Measurements from ENCODE around the gene TULP4.

The TULP4 gene

GRCh38 chr6:158438226-158438625 is 126.0 kb downstream of the TULP4 start:
- no peak overlapping the region for H3K27ac ChIP-seq
- TF ChIP-seq CTCF (IDR thresholded peaks at IDR 0.05): no peak

DNA sequence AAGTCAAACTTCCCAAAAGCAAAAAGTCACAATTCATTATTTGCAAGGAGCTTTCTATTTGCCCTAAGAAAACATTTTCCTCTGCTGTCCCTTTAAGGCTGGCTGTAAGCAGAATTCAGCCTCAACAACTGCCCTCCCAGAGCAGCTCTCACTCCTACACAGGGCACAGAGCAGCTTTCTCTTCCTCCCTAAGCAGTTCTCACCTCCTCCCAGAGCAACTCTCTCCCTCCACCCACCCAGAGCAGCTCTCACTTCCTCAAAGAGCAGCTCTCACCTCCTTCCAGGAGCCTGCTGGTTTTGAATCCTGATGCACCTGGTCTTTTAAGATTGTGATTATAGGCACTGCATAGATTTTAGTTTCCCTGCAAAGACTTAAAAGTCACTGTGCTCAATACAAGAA is 127.0 kb downstream of the TULP4 start:
- no peak for TF ChIP-seq CTCF (IDR thresholded peaks at IDR 0.05)
- TF ChIP-seq ZFX (IDR thresholded peaks at IDR 0.05; ENCODE audit: borderline replicate concordance): no peak

DNA sequence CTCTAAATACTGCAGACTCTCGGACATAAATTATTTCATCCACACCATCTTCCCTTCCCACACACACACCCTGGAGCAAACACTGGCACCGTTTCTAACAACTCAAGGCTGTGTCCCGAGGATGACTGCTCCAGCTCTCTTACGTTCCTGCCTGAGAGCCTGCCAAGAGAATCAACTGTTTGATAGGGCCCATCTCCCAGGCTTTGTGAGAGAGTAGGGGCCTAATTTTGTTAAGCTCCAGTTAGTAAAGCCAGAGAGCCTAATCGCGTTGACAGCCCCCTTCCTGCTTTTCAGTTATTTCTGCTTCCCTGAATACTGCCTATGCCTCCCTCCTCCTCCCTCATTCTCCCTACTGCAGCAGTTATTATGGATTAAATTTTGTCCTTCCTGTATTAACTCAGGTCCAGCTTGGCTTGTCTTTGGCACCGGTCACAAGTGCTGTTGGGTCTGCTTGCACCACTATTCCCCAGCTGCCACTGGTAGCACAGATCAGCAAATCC is 129.5 kb downstream of the TULP4 start:
- H3K27ac ChIP-seq: no peak overlapping the region
- TF ChIP-seq ZFX (IDR thresholded peaks at IDR 0.05; ENCODE audit: borderline replicate concordance) (no peak), CTCF (IDR thresholded peaks at IDR 0.05) (no peak)

More for the DNA sequence above, 127.0 kb downstream of the TULP4 start:
- no peak overlapping the region for H3K27ac ChIP-seq

DNA sequence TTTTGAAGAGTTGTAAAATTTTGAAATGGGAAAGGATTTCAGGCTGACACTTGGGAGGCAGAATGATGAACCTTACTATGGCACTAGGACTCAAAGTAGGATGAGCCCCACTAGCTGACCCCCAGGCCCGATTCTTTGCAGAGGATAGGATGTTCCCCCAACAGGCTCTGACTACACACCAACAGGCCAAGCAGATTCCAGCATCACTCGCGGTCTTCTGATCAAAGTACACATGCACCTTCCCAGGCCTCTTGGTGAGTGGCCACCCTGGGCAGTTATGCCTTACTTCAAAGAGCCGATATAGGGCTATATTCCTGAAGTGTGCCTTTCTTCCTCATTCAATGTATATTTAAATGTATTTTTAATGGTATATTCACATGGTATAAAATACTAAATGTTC is 130.0 kb downstream of the TULP4 start:
- TF ChIP-seq CTCF (IDR thresholded peaks at IDR 0.05) (no peak), ZFX (IDR thresholded peaks at IDR 0.05; ENCODE audit: borderline replicate concordance) (no peak)
- no peak overlapping the region for H3K27ac ChIP-seq

GRCh38 chr6:158445426-158446085 is 133.3 kb downstream of the TULP4 start:
- no peak for TF ChIP-seq CTCF (IDR thresholded peaks at IDR 0.05)
- no peak for TF ChIP-seq ZFX (IDR thresholded peaks at IDR 0.05; ENCODE audit: borderline replicate concordance)
- H3K27ac ChIP-seq: no peak overlapping the region

GRCh38 chr6:158448856-158449255 is 136.6 kb downstream of the TULP4 start:
- no peak for TF ChIP-seq CTCF (IDR thresholded peaks at IDR 0.05)
- TF ChIP-seq ZFX (IDR thresholded peaks at IDR 0.05; ENCODE audit: borderline replicate concordance): no peak
- no peak overlapping the region for H3K27ac ChIP-seq

- TF ChIP-seq ZFX (IDR thresholded peaks at IDR 0.05; ENCODE audit: borderline replicate concordance) (no peak), CTCF (IDR thresholded peaks at IDR 0.05) (no peak)
These were observed 139.9 kb downstream of the TULP4 start for GRCh38 chr6:158452191-158452590.

More at GRCh38 chr6:158452191-158452590, 139.9 kb downstream of the TULP4 start:
- no peak overlapping the region for H3K27ac ChIP-seq
